ENCODE measurements around the gene RSAD2.

The RSAD2 gene

DNA sequence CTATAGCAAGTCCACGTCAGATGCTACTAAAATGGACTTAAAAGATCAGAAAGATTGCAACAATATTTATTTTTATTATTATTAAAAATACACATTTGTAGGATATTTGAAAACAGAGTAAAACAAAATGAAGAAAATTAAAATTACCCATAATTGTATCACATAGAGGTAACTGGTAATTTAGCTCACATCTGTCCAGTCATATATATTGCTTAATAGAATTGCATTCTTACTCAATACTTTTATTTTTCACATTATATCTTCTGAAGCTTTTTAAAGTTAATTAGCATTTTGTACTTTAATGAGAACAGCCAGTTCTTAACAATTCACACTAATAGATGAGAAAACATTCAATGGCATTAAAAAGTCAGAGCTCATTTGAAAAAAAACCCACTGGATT is 28.1 kb downstream of the RSAD2 start:
- DNase-seq (ENCODE audit: extremely low read depth, low read depth) = no peak
- no peak for TF ChIP-seq CTCF (IDR thresholded peaks at IDR 0.05; ENCODE audit: low read depth, low read length)

DNA sequence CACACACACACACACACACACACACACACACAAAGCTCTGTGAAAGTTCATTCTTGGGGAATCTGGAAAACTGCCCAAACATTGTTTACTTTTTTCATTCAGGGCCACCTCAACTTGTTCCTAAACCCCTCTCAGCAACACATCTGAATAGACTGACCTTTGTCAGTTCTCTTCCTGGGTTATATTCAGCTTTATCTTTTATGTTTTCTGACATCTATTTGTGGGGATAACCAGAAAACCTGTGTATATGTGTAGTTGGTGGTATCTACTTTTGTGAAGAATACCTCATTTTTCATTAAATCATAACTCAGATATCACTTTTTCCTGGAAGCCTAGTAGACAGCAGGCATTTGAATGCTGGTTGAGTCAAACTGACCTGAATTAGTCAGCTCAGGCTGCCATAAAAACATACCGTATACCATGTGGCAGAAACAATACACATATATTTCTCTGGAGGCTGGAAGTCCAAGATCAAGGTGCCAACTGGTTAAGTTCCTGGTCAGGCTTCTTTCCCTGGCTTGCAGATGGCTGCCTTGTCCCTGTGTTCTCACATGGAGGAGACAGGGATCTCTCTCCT is 28.7 kb downstream of the RSAD2 start:
- TF ChIP-seq CTCF (IDR thresholded peaks at IDR 0.05; ENCODE audit: low read depth, low read length) = no peak
- DNase-seq (ENCODE audit: extremely low read depth, low read depth) = no peak

DNA sequence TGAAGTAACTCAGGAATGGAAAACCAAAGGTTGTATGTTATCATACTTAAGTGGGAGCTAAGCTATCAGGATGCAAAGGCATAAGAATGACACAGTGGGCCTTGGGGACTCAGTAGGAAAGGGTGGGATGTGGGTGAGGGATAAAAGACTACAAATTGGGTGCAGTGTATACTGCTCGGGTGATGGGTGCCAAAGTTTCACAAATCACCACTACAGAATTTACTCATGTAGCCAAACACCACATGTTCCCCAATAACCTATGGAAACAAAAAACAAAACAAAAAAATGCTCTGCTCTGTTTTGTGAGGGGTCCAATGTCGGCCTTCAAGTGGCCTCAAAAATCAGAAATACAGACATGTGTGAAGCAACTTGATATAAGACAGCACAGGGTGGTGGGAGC is 30.7 kb downstream of the RSAD2 start:
- DNase-seq (ENCODE audit: extremely low read depth, low read depth) = no peak
- no peak for TF ChIP-seq CTCF (IDR thresholded peaks at IDR 0.05; ENCODE audit: low read depth, low read length)

DNA sequence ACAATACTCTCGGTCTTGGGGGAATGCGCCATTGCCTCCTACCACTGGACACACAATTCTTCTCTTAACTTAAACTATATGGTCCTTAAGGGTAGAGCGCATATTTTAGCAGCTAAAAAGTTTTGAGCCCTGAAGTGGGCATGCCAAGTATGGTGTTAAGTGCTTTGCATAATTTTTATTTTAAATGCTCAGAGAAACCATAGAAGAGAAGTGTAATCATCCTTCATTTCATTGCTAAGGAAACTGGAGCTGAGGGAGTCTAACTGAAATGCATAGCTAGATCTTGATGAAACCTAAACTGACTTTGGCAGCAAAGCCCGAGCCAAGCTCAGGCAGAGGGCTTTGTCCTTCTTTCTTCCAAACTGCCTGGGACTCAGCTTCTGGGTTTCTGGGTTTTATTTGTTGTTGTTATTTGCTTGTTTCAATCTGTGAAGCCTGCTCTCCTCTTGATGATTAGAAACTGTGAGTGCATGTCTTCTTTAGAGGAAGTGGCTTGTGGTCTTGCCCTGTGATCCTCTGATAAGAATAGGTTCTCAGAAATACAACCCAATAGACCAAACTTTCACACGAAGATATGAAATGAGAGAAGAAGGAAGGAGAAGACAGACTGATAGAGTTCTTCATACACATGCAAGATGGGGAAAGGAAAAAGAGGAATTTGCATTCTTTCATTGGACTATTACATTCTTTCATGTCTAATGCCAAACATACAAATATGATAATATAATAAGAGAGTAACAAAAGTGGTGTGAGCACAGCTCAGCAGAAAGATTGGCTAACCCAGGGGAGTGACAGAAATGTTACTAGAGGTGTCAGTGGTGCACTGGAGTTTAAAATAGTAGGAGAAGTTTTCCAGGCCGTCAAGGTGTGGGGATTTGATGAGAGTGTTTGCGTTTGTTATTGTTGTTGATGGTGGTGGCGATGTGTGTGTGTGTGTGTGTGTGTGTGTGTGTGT is 32.1 kb downstream of the RSAD2 start:
- TF ChIP-seq CTCF (IDR thresholded peaks at IDR 0.05; ENCODE audit: low read depth, low read length) = no peak
- no peak for DNase-seq (ENCODE audit: extremely low read depth, low read depth)

DNA sequence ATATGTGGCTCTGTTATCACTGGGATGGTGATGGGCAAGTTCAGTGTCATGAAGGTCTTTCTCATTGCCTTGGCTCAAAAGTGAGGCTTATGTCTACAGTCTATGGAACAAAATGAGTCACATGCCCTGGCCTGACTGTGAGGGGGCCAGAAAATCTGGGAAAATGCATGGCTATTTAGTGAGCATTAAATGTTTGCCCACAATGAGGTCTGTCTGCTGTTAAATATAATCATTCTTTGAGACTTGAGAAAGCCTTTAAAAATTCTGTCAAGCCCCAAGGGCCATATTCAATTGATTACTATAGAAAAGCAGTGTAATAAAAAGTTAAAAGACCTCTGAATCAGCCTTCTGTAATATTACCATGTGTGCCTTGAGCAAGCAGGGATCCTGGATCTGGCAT is 34.1 kb downstream of the RSAD2 start:
- DNase-seq (ENCODE audit: extremely low read depth, low read depth) = no peak
- no peak for TF ChIP-seq CTCF (IDR thresholded peaks at IDR 0.05; ENCODE audit: low read depth, low read length)

- TF ChIP-seq CTCF (IDR thresholded peaks at IDR 0.05; ENCODE audit: low read depth, low read length) = no peak
- no peak for DNase-seq (ENCODE audit: extremely low read depth, low read depth)
These were observed 36.0 kb downstream of the RSAD2 start for GRCh38 chr2:6913415-6914157.

DNA sequence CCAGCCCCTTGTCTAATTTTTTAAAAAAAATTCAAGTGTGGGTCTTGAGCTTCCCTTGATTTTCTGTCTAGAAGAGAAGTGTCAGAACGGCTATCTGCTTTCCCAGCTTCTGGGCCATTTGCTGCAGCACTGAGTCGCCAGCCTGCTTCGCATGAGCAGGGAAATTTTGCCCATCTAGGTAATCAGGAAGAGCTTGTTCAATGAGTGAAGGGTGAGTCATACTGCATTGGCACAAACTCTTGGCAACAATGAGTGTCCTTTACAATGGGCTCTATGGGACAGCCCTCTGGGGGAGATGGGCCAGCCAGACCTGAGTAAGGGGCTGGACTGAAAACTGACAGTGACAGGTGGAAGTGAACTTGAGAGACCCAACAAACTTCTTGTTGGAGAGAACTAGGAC is 37.3 kb downstream of the RSAD2 start:
- DNase-seq (ENCODE audit: extremely low read depth, low read depth) = no peak
- TF ChIP-seq CTCF (IDR thresholded peaks at IDR 0.05; ENCODE audit: low read depth, low read length) = no peak
